OCI-LY3 (cell line): Measurements from ENCODE around the gene MTMR10.

Experiments
- H2AFZ ChIP-seq: fragments of 200-600, 300-600 bp; shearing (Covaris generic); 2 replicates; pipeline ENCODE4 v1.6.0; 2014; ENCODE audit warnings: antibody characterized with exemption, low read depth, low read length
- H3K27ac ChIP-seq: fragments of 200-600, 300-600 bp; sonication (generic); 2 replicates; pipeline ENCODE4 v1.5.1; 2014; ENCODE audit warnings: mild to moderate bottlenecking, low read length, moderate library complexity, mixed read lengths
- H3K27me3 ChIP-seq: fragments of 200-600, 300-600 bp; sonication (generic); 2 replicates; pipeline ENCODE4 v1.6.1; 2014; ENCODE audit warnings: low read depth, low read length, mixed read lengths
- H3K36me3 ChIP-seq: fragments of 200-600, 300-600 bp; sonication (generic); replicated peaks from 2 replicates; pipeline ENCODE3; 2014; ENCODE audit warnings: low read depth, low read length, mixed read lengths
- H3K4me1 ChIP-seq: fragments of 300-600, 200-600 bp; sonication (generic); 2 replicates; pipeline ENCODE4 v1.6.1; 2014; ENCODE audit warnings: low read length, mixed read lengths
- H3K4me2 ChIP-seq: fragments of 200-600, 300-600 bp; sonication (generic); 2 replicates; pipeline ENCODE4 v1.6.1; 2014; ENCODE audit warnings: low read length, mixed read lengths
- H3K4me3 ChIP-seq: fragments of 300-600, 200-600 bp; sonication (generic); 2 replicates; pipeline ENCODE4 v1.5.1; 2014; ENCODE audit warnings: antibody characterized with exemption, mild to moderate bottlenecking, low read length, moderate library complexity
- H3K79me2 ChIP-seq: fragments of 300-600, 200-600 bp; shearing (Covaris generic); 2 replicates; pipeline ENCODE4 v1.6.1; 2014; ENCODE audit warnings: mild to moderate bottlenecking, low read length, mixed read lengths
- H3K9ac ChIP-seq: fragments of 300-600, 200-600 bp; shearing (Covaris generic); 2 replicates; pipeline ENCODE4 v1.6.0; 2014; ENCODE audit warnings: mild to moderate bottlenecking, low read length, moderate library complexity
- H3K9me3 ChIP-seq: fragments of 200-600, 300-600 bp; shearing (Covaris generic); 2 replicates; pipeline ENCODE4 v1.6.1; 2014; ENCODE audit warnings: low read length, mixed read lengths; ENCODE audit not compliant: insufficient read depth
- H4K20me1 ChIP-seq: fragments of 200-600, 300-600 bp; sonication (generic); 2 replicates; pipeline ENCODE4 v1.6.1; 2016; ENCODE audit warnings: low read length, mixed read lengths; ENCODE audit not compliant: insufficient read depth
- EZH2phosphoT487 ChIP-seq: fragments of 200-600 bp; shearing (Covaris generic); IDR thresholded peaks from 2 replicates; pipeline ENCODE4 v1.6.1; 2018; ENCODE audit warnings: antibody characterized with exemption, mixed run types, low read depth
- TF ChIP-seq, protein P1 (sequence below): fragments of 200-600, 300-600 bp; sonication (generic); IDR thresholded peaks from 2 replicates; pipeline ENCODE4 v1.5.1; 2014; ENCODE audit warnings: antibody characterized with exemption, low read length, low read depth

Gene MTMR10

GRCh38 chr15:30924353-30924752, 67.1 kb downstream of the MTMR10 start:
- Histone ChIP-seq H3K9me3 (no peaks in the 10 kb centered on the region), H2AFZ (no peak overlapping the region), H4K20me1 (no peaks in the 10 kb centered on the region), H3K27ac (no peak overlapping the region), H3K79me2 (no peaks in the 10 kb centered on the region), H3K27me3 (no peaks in the 10 kb centered on the region), H3K4me2 (no peak overlapping the region), H3K4me1 (peaks cover 28% of the 10 kb centered on the region), H3K4me3 (no peak overlapping the region), H3K36me3 (peaks cover 29% of the 10 kb centered on the region), H3K9ac (no peak overlapping the region)
- TF ChIP-seq EZH2phosphoT487, result no peak
- TF ChIP-seq, protein P1, sequence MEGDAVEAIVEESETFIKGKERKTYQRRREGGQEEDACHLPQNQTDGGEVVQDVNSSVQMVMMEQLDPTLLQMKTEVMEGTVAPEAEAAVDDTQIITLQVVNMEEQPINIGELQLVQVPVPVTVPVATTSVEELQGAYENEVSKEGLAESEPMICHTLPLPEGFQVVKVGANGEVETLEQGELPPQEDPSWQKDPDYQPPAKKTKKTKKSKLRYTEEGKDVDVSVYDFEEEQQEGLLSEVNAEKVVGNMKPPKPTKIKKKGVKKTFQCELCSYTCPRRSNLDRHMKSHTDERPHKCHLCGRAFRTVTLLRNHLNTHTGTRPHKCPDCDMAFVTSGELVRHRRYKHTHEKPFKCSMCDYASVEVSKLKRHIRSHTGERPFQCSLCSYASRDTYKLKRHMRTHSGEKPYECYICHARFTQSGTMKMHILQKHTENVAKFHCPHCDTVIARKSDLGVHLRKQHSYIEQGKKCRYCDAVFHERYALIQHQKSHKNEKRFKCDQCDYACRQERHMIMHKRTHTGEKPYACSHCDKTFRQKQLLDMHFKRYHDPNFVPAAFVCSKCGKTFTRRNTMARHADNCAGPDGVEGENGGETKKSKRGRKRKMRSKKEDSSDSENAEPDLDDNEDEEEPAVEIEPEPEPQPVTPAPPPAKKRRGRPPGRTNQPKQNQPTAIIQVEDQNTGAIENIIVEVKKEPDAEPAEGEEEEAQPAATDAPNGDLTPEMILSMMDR, result no peak

- Histone ChIP-seq H2AFZ (no peak overlapping the region), H3K4me2 (no peak overlapping the region), H3K27me3 (no peaks in the 10 kb centered on the region), H3K79me2 (no peaks in the 10 kb centered on the region), H3K4me1 (peaks cover 19% of the 10 kb centered on the region), H3K27ac (no peak overlapping the region), H4K20me1 (no peaks in the 10 kb centered on the region), H3K9me3 (no peaks in the 10 kb centered on the region), H3K4me3 (no peak overlapping the region), H3K36me3 (peaks cover 30% of the 10 kb centered on the region), H3K9ac (no peak overlapping the region)
- TF ChIP-seq, protein P1, result no peak
Observed at GRCh38 chr15:30923429-30923828, 68.0 kb downstream of the MTMR10 start.

GRCh38 chr15:30922480-30923311, 68.7 kb downstream of the MTMR10 start:
- Histone ChIP-seq H4K20me1 (no peaks in the 10 kb centered on the region), H2AFZ (no peak overlapping the region), H3K4me2 (no peak overlapping the region), H3K9me3 (no peaks in the 10 kb centered on the region), H3K9ac (no peak overlapping the region), H3K36me3 (peaks cover 33% of the 10 kb centered on the region), H3K79me2 (no peaks in the 10 kb centered on the region), H3K4me3 (no peak overlapping the region), H3K27me3 (no peaks in the 10 kb centered on the region), H3K27ac (no peak overlapping the region), H3K4me1 (peaks cover 12% of the 10 kb centered on the region)
- TF ChIP-seq, protein P1, result no peak
- no peak for TF ChIP-seq EZH2phosphoT487

GRCh38 chr15:30921781-30922479, 69.5 kb downstream of the MTMR10 start:
- no peak overlapping the region for H3K4me3 ChIP-seq
- H3K9me3 ChIP-seq, result no peaks in the 10 kb centered on the region
- no peak overlapping the region for H3K27ac ChIP-seq
- no peak overlapping the region for H3K9ac ChIP-seq
- no peaks in the 10 kb centered on the region for H3K27me3 ChIP-seq
- H3K79me2 ChIP-seq, result no peaks in the 10 kb centered on the region
- H4K20me1 ChIP-seq, result no peaks in the 10 kb centered on the region
- H2AFZ ChIP-seq, result no peak overlapping the region
- peaks cover 30% of the 10 kb centered on the region for H3K36me3 ChIP-seq
- H3K4me1 ChIP-seq, result peaks cover 9% of the 10 kb centered on the region
- H3K4me2 ChIP-seq, result no peak overlapping the region
- no peak for TF ChIP-seq EZH2phosphoT487
- TF ChIP-seq, protein P1, result no peak
